Activated naive CD8-positive, alpha-beta T cell treated with anti-CD3 and anti-CD28 coated beads, Interleukin-2, amount 10 ng/mL, durations not matched to agents 7 days and 5 days (primary cell): ENCODE data around the gene SCAMP1. TPM values are rescaled to one million over a fixed set of nuclear protein-coding genes. Genes with fewer than 3 reads are reported as not detected.

Experiments
- ATAC-seq: fragments of 150-1000 bp; cut with Tn5 transposase; one replicate; pipeline ENCODE4 v1.10.0; 2021; ENCODE audit warnings: low read depth, moderate library complexity
- POLR2A ChIA-PET: fragments of 350-600 bp; sonication (Branson Sonifier 250); formaldehyde crosslinking; loops from one replicate; lab custom pipeline; 2021; ENCODE audit warnings: antibody characterized with exemption; lab: Charles Lee
- DNase-seq: peaks from one replicate; pipeline ENCODE4 v3.0.0; 2021
- H3K27ac Mint-ChIP-seq: one replicate; pipeline ENCODE4 v1.8.0; 2022; ENCODE audit warnings: mild to moderate bottlenecking, mixed read lengths
- H3K27me3 Mint-ChIP-seq: one replicate; pipeline ENCODE4 v1.8.0; 2022; ENCODE audit warnings: mild to moderate bottlenecking, moderate library complexity, mixed read lengths
- H3K36me3 Mint-ChIP-seq: one replicate; pipeline ENCODE4 v1.8.0; 2021; ENCODE audit warnings: mild to moderate bottlenecking, mixed read lengths
- H3K4me1 Mint-ChIP-seq: one replicate; pipeline ENCODE4 v1.8.0; 2021; ENCODE audit warnings: mixed read lengths
- H3K4me3 Mint-ChIP-seq: one replicate; pipeline ENCODE4 v1.8.0; 2022; ENCODE audit warnings: mild to moderate bottlenecking, moderate library complexity, mixed read lengths
- H3K9me3 Mint-ChIP-seq: one replicate; pipeline ENCODE4 v1.8.0; 2021; ENCODE audit warnings: mixed read lengths
- total RNA-seq, 2 experiments: library from RNA; stranded (reverse); gene quantifications; one replicate each; pipeline ENCODE4 v1.2.3, GENCODE V29; 2021

The SCAMP1 gene
- total RNA-seq, 2 experiments from 2014 or later, result 22.2 to 23.5 TPM

GRCh38 chr5:78523314-78524193, 163.1 kb downstream of the SCAMP1 start:
- Mint-ChIP-seq H3K36me3 (no peaks in the 10 kb centered on the region), H3K4me1 (peaks cover 3% of the 10 kb centered on the region), H3K27me3 (peaks cover 36% of the 10 kb centered on the region), H3K27ac (no peak overlapping the region), H3K9me3 (no peaks in the 10 kb centered on the region), H3K4me3 (no peak overlapping the region)
- POLR2A ChIA-PET, result no interaction called here
- no peak for ATAC-seq
- no peak for DNase-seq

DNA sequence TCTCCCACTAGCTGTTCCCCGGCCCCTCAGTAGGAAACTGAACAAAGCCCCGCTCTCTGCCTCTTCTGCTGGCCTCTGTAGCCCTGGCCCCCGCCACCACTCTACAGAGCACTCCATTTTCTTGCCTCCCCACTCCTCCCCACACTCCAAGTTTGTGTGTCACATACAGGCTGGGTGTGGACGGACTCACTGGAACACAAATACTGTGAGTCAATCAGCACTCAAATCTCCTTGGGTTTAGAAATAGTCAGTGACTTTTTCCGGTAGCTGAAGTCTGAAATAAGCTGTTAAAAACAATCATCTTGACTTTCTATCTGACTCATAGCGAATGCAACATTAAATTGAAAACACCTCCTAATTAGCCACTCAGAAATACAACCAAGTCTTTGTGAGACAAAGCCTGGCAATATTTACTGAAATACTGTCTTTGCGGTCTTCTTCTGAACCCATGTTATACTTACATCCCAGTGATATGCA, 165.7 kb downstream of the SCAMP1 start:
- Mint-ChIP-seq H3K4me3 (no peak overlapping the region), H3K36me3 (no peaks in the 10 kb centered on the region), H3K27me3 (peaks cover 18% of the 10 kb centered on the region), H3K9me3 (no peaks in the 10 kb centered on the region), H3K4me1 (no peaks in the 10 kb centered on the region), H3K27ac (no peak overlapping the region)
- ATAC-seq (no peak), DNase-seq (no peak)
- POLR2A ChIA-PET, result no interaction called here

- Mint-ChIP-seq H3K4me3 (no peak overlapping the region), H3K27ac (no peak overlapping the region), H3K9me3 (no peaks in the 10 kb centered on the region), H3K27me3 (peaks cover 18% of the 10 kb centered on the region), H3K36me3 (no peaks in the 10 kb centered on the region), H3K4me1 (no peaks in the 10 kb centered on the region)
- POLR2A ChIA-PET, result no interaction called here
- DNase-seq, result no peak
- ATAC-seq, result no peak
Observed at GRCh38 chr5:78527054-78527859, 166.8 kb downstream of the SCAMP1 start.

DNA sequence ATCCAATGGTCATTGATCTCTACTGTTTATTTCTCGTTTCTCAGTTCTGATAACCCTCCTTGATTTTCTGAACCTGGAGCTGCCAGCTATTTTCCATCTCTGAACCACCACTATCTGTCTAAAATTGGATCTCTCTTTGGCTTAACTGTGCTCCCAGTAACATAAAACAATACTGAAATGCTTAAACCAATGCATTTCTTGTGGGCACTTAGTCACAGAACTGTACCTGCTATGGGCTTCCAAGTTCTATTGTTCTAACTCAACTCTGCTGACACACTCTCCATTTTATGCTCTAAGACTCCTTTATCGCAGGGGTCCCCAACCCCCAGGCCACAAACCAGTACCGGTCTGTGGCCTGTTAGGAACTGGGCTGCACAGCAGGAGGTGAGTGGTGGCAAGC, 167.5 kb downstream of the SCAMP1 start:
- no peak overlapping the region for H3K4me3 Mint-ChIP-seq
- no peaks in the 10 kb centered on the region for H3K4me1 Mint-ChIP-seq
- DNase-seq, result no peak
- no peaks in the 10 kb centered on the region for H3K9me3 Mint-ChIP-seq
- H3K36me3 Mint-ChIP-seq, result no peaks in the 10 kb centered on the region
- POLR2A ChIA-PET, result no interaction called here
- H3K27ac Mint-ChIP-seq, result no peak overlapping the region
- H3K27me3 Mint-ChIP-seq, result peaks cover 18% of the 10 kb centered on the region
- ATAC-seq, result no peak

Other genes with a start within 250 kb of the SCAMP1 start
- 10 to 100 TPM; 39.0 to 41.4 TPM for gene AP3B1, start 65.9 kb upstream of the SCAMP1 start, total RNA-seq